Tibial nerve (tissue), 3 donors: ENCODE data around the gene BCL2L14.

ENCODE experiments used
- POLR2A ChIP-seq, 2 donors: fragments of 450-650 bp; IDR thresholded peaks; one replicate each; pipeline ENCODE4 v1.6.1; 2017; ENCODE audit warnings: antibody characterized with exemption in 2 of 2, mild to moderate bottlenecking in 2 of 2, moderate library complexity in 2 of 2
- TF ChIP-seq, protein P1 (sequence below), 5 experiments: fragments of 200-600 bp in 3 of 5; fragments of 450-650 bp in 2 of 5; sonication (generic) in 3 of 5; IDR thresholded peaks; one replicate each; pipeline ENCODE4 v1.5.1; 2016 to 2019; ENCODE audit warnings: antibody characterized with exemption in 5 of 5, mild to moderate bottlenecking in 3 of 5, moderate library complexity in 2 of 5

DNA sequence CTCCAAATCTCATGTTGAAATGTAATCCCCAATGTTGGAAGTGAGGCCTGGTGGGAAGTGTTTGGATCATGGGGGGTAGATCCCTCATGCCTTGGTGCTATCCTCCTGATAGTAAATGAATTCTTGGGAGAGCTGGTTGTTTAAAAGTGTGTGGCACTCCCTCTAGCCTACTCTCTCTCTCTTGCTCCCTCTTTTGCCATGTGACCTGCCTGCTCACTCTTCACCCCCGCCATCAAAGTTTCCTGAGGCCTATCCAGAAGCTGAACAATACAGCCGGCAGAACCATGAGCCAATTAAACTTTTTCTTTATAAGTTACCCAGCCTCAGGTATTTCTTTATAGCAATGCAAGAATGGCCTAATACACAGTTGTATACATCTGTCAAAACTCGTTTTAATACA lies 62.5 kb downstream of the BCL2L14 start:
- TF ChIP-seq POLR2A (IDR thresholded peaks at IDR 0.05), result no peak
- TF ChIP-seq, protein P1, sequence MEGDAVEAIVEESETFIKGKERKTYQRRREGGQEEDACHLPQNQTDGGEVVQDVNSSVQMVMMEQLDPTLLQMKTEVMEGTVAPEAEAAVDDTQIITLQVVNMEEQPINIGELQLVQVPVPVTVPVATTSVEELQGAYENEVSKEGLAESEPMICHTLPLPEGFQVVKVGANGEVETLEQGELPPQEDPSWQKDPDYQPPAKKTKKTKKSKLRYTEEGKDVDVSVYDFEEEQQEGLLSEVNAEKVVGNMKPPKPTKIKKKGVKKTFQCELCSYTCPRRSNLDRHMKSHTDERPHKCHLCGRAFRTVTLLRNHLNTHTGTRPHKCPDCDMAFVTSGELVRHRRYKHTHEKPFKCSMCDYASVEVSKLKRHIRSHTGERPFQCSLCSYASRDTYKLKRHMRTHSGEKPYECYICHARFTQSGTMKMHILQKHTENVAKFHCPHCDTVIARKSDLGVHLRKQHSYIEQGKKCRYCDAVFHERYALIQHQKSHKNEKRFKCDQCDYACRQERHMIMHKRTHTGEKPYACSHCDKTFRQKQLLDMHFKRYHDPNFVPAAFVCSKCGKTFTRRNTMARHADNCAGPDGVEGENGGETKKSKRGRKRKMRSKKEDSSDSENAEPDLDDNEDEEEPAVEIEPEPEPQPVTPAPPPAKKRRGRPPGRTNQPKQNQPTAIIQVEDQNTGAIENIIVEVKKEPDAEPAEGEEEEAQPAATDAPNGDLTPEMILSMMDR (IDR thresholded peaks at IDR 0.05), result no peak
